ENCODE measurements around the gene DLG1.

DLG1 gene

DNA sequence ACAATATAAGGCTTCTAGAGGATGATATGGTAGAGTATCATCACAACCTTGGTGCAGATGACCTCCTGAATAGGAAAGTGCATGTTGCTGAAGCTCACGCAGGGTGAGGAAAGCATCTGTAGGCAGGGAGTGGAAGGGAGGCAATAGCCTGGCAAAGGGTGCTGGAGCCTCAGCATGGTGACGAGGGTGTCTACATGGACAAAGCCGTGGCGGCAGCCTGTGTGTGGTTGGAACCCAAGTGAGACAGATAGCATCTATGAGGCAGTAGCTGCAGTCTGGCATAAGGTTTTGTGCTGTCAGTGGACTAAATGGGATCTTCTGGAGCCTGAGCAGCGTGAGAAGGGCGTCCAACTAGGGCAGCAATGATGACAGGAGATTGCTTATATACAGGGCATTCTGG, 132.5 kb downstream of the DLG1 start:
- no peak for DNase-seq

- DNase-seq: no peak
Measured at GRCh38 chr3:197155046-197155445, 143.4 kb downstream of the DLG1 start.

DNA sequence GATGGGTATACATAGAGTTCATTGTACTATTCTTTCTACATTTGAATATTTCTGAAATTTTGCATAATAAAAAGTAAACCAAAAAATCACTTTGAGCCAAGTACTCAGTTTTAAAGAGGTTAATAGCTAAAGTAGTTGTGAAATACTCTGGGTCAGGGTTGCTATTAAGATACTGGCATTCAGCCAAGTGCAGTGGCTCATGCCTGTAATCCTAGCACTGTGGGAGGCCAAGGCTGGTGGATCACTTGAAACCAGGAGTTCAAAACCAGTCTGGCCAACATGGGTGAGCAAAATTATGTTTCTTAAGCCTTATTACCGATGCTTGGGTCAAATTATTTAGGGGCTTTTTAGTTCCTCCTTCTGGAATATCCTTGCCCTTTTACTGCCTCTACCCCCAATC, 146.8 kb downstream of the DLG1 start:
- no peak for DNase-seq

GRCh38 chr3:197149528-197149927, 148.9 kb downstream of the DLG1 start:
- DNase-seq: no peak

GRCh38 chr3:197144188-197144587, 154.2 kb downstream of the DLG1 start:
- no peak for DNase-seq

DNA sequence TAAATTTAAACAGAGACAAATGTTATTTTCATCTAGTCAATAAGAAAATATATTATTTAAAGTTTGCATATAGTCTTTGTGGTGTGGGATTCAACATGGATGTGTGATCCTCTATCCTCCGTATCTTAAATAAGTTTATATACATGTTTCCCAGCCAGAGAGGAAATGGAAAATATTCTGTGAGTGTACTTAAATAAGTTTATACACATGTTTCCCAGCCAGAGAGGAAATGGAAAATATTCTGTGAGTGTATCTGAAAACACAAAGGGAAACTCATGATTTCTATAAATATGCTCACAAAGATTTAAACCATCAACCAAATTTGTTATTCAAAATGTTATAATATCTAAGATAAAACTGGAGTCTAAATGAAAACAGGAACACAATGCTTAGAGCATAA, 158.8 kb downstream of the DLG1 start:
- DNase-seq: no peak

- no peak for DNase-seq
Measured at GRCh38 chr3:197137751-197138150, 160.7 kb downstream of the DLG1 start.

GRCh38 chr3:197136744-197137143, 161.7 kb downstream of the DLG1 start:
- no peak for DNase-seq

- DNase-seq: no peak
Measured at GRCh38 chr3:197135212-197135611, 163.2 kb downstream of the DLG1 start.

GRCh38 chr3:197132916-197133530, 165.4 kb downstream of the DLG1 start:
- no peak for DNase-seq

GRCh38 chr3:197125636-197126035, 172.8 kb downstream of the DLG1 start:
- no peak for DNase-seq

- DNase-seq: no peak
Measured at GRCh38 chr3:197124713-197125112, 173.7 kb downstream of the DLG1 start.

DNA sequence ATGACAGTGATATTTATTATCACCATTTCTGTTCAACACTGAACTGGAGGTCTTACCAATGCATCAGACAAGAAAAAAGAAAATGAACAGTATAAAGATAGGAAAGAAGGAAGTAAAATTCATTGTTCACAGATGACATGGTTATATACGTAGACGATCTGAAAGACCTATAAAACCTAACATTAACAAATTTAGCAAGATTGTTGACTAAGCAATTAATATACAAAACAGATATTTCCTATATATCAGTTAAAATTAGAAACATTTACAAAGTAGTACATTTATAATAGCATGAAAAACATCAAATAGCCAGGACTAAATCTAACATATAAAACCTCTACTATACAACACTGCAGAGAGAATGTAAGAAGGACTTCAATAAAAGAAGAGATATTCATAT, 176.0 kb downstream of the DLG1 start:
- no peak for DNase-seq

DNA sequence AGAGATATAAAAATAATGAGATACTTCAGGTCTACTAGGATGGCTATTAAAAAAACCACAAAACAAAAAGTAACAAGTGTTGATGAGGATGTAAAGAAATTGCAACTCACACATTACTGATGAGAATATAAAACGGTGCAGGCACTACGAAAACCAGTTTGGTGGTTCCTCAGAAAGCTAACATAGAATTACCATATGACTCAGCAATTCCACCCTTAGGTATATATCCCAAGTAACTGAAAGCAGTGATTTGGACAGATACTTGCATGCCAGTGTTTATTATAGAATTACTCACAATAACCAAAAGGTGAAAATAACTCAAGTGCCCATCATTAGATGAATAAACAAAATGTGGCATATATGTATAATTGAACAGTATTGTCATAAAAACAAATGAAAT, 181.3 kb downstream of the DLG1 start:
- no peak for DNase-seq

DNA sequence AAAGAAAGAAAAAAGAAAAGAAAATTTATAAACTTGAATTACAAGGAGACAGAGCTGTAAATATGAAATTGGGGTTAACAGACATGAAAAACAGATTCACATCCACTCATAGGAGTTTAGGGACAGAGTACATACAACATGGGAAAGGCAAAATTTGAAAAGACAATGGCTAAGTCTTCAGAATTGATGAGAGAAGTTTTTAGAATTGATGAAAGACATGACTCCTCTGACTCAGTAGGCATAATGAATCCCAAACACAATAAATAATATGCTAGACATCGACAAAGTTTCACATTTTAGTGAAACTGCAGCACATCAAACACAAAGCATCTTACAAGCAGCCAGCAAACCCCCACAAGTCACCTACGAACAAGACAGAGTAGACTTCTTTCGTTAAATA, 184.4 kb downstream of the DLG1 start:
- no peak for DNase-seq

GRCh38 chr3:197111685-197112084, 186.7 kb downstream of the DLG1 start:
- no peak for DNase-seq

DNA sequence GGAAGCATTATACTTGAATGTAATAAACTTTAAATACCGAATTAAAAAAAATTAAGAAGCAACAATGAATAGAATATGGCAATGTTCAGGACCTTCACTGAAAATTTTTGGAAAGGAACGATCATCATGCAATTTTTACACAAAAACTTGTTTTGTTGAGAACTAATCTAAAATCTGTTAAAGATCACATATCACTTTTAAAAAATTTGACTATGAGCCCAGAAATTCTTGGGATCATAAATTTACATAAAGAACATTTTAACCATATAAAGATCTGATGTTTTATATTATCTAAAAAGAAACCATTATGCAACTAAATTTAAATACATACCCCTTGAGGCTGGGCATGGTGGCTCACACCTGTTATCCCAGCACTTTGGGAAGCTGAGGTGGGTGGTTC, 192.6 kb downstream of the DLG1 start:
- no peak for DNase-seq

DNA sequence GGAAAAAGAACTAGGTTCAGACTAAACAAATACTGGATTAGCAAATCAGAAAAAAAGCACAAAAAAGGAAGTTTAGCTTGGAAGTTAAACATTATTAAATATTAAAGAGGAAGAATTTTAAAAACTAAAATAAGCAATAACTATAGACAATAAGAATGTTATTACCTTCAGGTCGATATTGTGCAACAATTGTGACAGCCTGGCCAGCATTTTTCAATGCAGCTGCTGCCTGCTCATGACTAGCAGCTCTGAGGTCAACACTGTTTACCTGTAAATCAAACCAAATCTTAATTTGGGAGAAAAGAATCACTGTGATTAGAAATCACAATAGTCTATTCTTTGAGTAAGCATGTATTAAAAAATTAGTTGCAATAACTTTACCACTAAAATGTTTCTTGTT, 193.7 kb downstream of the DLG1 start:
- no peak for DNase-seq

DNA sequence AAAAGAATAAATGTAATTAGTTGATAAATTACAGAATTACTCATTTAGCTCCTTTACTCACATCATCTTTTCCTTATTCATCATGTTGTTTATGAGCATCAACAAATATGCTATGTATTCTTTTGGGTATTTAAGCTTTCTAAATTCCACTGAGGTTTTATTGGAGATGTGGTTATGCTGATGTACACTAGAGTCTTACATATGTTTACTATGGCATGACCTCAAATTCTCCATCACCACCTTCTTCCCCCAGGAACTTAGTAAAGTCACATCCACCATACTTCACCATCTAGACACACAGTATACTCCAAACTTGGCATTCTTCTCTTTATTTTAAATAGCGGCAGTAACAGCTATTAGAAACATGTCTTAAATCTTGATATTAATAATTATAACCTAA, 194.6 kb downstream of the DLG1 start:
- DNase-seq: no peak

GRCh38 chr3:197093871-197094270, 204.5 kb downstream of the DLG1 start:
- no peak for DNase-seq

DNA sequence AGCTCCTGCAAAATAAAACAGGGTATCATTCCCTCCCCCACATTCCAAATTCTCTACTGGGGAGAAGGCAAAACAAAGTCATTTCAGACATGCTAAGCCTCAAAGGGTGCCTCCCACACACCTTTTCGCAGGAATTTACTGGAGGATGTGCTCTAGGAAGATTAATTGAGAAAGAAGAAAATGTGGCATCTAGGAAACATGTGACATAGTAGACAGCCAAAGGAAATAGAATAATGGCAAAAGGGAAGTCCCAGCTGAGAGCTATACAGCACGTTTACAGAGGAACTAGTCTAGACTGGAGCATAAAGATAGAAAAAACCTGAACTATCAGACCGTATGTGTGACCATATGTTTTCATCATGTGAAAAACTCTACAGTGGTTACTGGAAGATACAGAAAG, 210.0 kb downstream of the DLG1 start:
- DNase-seq: no peak

DNA sequence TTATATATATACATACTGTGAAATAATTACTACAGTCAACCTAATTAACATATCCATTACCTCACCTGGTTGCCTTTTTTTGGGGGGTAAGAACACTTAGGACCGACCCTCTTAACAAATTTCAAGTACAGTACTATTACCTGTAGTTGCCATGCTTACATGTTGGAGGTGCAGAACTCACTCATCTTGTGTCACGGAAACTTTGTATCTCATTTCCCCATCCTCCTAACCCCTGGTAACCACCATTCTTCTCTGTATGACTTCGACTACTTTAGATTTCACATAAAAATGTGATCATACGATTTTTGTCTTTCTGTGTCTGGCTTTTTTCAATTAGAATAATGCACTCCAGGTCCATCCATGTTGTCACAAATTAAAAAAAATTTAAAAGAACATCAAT, 213.3 kb downstream of the DLG1 start:
- no peak for DNase-seq

DNA sequence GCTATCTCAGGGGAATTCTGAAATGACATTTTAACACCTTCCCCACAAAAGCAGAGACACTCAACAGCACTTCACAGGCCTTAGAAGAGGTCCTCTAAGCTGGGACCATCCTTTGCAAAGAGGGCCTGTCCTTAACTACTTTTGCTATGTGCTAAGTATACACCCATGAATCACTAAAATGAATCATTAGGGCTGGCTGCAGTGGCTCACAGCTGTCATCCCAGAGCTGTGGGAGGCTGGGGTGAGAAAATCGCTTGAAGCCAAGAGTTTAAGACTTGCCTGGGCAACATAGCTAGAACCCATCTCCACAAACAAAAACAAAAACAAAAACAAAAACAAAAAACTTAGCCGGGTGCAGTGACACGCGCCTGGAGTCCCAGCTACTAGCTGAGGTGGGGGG, 214.9 kb downstream of the DLG1 start:
- no peak for DNase-seq

GRCh38 chr3:197082871-197083270, 215.5 kb downstream of the DLG1 start:
- no peak for DNase-seq

DNA sequence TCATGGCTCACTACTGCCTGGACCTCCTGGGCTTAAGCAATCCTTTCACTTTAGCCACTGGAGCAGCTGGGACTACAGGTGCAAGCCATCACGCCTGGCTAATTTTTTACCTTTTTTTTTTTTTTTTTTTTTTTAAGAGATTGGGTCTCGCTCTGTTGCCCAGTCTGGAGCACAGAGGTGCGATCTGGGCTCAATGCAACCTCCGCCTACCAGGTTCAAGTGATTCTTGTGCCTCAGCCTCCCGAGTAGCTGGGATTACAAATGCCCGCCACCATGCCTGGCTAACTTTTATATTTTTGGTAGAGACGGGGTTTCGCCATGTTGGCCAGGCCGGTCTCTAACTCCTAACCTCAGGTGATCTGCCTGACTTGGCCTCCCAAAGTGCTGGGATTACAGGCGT, 218.1 kb downstream of the DLG1 start:
- no peak for DNase-seq

- no peak for DNase-seq
Measured at GRCh38 chr3:197076415-197076814, 222.0 kb downstream of the DLG1 start.

All from activated gamma-delta T cell treated with Interleukin-2 at 50 U/mL for 16 hours (primary cell).